GM12891 (cell line): ENCODE measurements around the gene DPF1.

Experiments
- POLR2A ChIP-seq: IDR thresholded peaks from 2 replicates; pipeline ENCODE4 v1.6.1; 2011; ENCODE audit warnings: low read depth, low read length, control low read depth
- POLR2AphosphoS5 ChIP-seq: IDR thresholded peaks from 2 replicates; pipeline ENCODE4 v1.6.1; 2011; ENCODE audit warnings: low read depth, low read length, control low read depth

- TF ChIP-seq POLR2A, result no peak
- TF ChIP-seq POLR2AphosphoS5, result no peak
Measured at GRCh38 chr19:38223617-38224013, 407 bp downstream of the DPF1 start.
